ENCODE results near the gene PODXL. TPM values are rescaled to one million over a fixed set of nuclear protein-coding genes. Genes with fewer than 3 reads are reported as not detected.

The PODXL gene
- total and polyA plus RNA-seq, 3 donors from 2014 or later, result 15.4 to 27.3 (median 19.4) TPM

DNA sequence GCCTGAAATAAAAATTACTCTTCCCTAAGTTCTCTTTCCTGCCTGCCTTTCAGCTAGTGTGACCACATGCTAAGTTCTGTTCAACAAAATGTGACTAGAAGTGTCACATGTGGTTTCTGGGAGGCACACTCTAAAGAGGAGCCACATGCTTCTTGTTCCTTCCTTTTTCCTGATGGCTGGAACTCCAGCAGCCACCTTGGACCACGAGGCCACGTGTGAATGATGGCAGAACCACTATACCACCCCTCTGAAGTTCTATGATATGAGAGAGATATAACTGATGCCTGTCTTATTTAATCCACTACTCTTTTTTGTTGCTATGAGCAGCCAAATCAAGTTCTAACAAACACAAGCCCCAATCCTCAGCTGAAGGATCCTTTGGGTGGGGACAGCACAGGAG is 8.1 kb downstream of the PODXL start:
- Histone ChIP-seq H3K4me3 (no peak overlapping the region), H3K27me3 (no peaks in the 10 kb centered on the region), H3K9me3 (no peaks in the 10 kb centered on the region), H3K36me3 (ENCODE audit: low read depth, missing control alignments) (no peaks in the 10 kb centered on the region), H3K4me1 (no peaks in the 10 kb centered on the region), H3K27ac (no peak overlapping the region)
- intact Hi-C loops (cut with DNase I; ENCODE audit: low total_unique reads), result loop anchor here (10.0 kb wide), 1 partner anchor 106 kb away; no protein-coding TSS in a partner anchor
- no peak for DNase-seq
- 91 to 94% methylated on average over 2 of the region's 2 CpGs for WGBS, 2 donors
- no peak for TF ChIP-seq POLR2A (IDR thresholded peaks at IDR 0.05)
- TF ChIP-seq, protein P1, sequence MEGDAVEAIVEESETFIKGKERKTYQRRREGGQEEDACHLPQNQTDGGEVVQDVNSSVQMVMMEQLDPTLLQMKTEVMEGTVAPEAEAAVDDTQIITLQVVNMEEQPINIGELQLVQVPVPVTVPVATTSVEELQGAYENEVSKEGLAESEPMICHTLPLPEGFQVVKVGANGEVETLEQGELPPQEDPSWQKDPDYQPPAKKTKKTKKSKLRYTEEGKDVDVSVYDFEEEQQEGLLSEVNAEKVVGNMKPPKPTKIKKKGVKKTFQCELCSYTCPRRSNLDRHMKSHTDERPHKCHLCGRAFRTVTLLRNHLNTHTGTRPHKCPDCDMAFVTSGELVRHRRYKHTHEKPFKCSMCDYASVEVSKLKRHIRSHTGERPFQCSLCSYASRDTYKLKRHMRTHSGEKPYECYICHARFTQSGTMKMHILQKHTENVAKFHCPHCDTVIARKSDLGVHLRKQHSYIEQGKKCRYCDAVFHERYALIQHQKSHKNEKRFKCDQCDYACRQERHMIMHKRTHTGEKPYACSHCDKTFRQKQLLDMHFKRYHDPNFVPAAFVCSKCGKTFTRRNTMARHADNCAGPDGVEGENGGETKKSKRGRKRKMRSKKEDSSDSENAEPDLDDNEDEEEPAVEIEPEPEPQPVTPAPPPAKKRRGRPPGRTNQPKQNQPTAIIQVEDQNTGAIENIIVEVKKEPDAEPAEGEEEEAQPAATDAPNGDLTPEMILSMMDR (IDR thresholded peaks at IDR 0.05), result no peak

DNA sequence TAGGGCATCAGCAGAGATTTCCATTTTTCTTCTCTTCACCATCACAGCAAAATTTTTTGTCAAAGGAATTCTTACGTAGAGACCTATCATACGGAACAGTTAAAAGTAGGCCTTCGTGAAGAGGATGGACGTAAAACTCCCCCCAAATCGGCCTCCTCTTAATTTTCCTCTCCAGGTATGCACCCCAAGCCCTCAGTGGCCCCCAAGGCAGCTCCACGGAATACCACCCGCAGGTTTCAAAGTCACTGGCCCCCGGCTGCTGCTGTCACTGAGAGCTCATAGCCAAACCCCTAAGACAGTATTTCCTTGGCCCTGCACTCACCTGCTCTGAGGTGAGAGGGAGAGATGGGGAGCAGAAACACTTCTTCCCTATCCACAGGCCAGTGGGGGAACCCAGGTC is 8.8 kb downstream of the PODXL start:
- H3K4me1 ChIP-seq, result no peaks in the 10 kb centered on the region
- WGBS, 2 donors, result 91% methylated on average over 8 of the region's 8 CpGs
- no peaks in the 10 kb centered on the region for H3K9me3 ChIP-seq
- no peaks in the 10 kb centered on the region for H3K27me3 ChIP-seq
- intact Hi-C loops (cut with DNase I; ENCODE audit: low total_unique reads), result loop anchor here (10.0 kb wide), 1 partner anchor 107 kb away; no protein-coding TSS in a partner anchor
- TF ChIP-seq POLR2A (IDR thresholded peaks at IDR 0.05), result no peak
- TF ChIP-seq, protein P1 (IDR thresholded peaks at IDR 0.05), result no peak
- DNase-seq, result no peak
- no peak overlapping the region for H3K27ac ChIP-seq
- H3K36me3 ChIP-seq (ENCODE audit: low read depth, missing control alignments), result no peaks in the 10 kb centered on the region
- no peak overlapping the region for H3K4me3 ChIP-seq

DNA sequence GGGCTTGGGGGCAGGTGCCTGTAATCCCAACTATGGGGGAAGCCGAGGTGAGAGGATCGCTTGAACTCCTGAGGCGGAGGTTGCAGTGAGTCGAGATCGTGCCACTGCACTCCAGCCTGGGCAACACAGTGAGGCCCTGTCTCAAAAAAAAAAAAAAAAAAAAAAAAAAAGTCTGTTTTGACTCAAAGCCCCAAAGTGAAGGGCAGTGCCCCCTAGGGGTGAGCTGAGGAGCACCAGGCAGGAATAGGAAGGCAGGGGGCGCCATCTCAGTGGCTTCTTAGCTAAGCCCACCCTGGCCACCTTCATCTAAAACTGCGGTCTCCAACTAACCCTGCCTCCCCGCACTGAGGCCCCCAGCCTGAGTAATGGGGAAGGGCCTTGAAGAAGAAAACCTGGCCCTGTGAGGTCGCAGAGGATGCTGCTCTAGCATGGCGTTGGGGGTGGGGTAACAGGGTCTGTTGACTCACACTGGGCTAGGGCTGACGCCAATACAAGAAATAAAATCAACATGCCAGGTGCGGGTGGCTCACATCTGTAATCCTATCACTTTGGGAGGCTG is 9.8 kb downstream of the PODXL start:
- Histone ChIP-seq H3K27ac (no peak overlapping the region), H3K27me3 (no peaks in the 10 kb centered on the region), H3K36me3 (ENCODE audit: low read depth, missing control alignments) (no peaks in the 10 kb centered on the region), H3K4me3 (no peak overlapping the region), H3K4me1 (no peaks in the 10 kb centered on the region), H3K9me3 (no peaks in the 10 kb centered on the region)
- TF ChIP-seq, protein P1 (IDR thresholded peaks at IDR 0.05), result peak; percentile 20 to 59 (median 55)
- no peak for TF ChIP-seq POLR2A (IDR thresholded peaks at IDR 0.05)
- 76 to 78% methylated on average over 10 to 12 of the region's 12 CpGs for WGBS, 2 donors
- peak; percentile 58 for DNase-seq
- intact Hi-C loops (cut with DNase I; ENCODE audit: low total_unique reads), result loop anchor here (10.0 kb wide), 1 partner anchor 108 kb away; no protein-coding TSS in a partner anchor

DNA sequence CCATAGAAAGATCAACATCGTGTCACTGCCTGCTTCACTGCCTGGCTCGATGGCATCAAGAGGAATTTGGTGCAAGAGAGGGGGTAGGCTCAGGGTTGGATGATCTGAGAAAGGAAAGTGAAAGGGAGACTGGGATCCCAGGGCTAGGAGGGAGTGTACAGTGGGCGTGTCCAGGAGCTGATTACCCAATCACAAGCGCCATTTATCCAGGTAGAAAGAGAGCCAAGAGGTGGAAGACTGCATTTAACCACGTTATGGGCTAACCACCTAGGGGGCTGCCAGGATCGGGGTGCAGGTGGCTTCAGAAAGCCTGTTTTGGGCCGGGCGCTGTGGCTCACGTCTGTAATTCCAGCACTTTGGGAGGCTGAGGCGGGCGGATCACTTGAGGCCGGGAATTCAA is 10.3 kb downstream of the PODXL start:
- Histone ChIP-seq H3K27me3 (no peaks in the 10 kb centered on the region), H3K36me3 (ENCODE audit: low read depth, missing control alignments) (no peaks in the 10 kb centered on the region), H3K9me3 (no peaks in the 10 kb centered on the region), H3K27ac (no peak overlapping the region), H3K4me3 (no peak overlapping the region), H3K4me1 (no peaks in the 10 kb centered on the region)
- 55 to 76% methylated on average over 6 to 12 of the region's 12 CpGs for WGBS, 2 donors
- TF ChIP-seq, protein P1 (IDR thresholded peaks at IDR 0.05), result no peak
- no peak for TF ChIP-seq POLR2A (IDR thresholded peaks at IDR 0.05)
- DNase-seq, result no peak
- intact Hi-C loops (cut with DNase I; ENCODE audit: low total_unique reads), result loop anchor here (10.0 kb wide), 1 partner anchor 109 kb away; no protein-coding TSS in a partner anchor

Data from testis (tissue), 3 donors.